Measurements from ENCODE around the gene APBB2.
"Not testable (repeated sequence)": the region's sequence is repeated elsewhere in the genome, so short reads cannot be mapped to it uniquely, and the experiment has no call there.

Gene APBB2

DNA sequence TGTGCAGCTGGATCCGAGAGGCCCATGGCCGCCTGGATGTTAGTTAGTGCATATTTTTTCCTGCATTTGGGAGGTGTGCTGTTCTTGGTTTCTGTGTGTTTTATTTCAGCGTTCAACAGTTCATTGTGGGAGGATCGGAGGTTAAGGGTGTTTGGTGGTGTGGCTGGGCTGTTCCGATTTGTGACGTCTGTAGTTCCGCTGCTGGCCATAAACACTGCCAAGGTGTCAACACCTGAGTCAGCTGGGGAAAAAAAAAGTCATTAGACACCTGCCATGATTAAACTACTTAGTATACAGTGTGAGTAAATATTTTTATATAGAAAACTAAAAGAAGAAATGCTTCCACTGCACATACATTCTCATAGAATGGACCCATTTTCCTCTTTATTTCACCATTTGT, 200.2 kb downstream of the APBB2 start:
- DNase-seq (ENCODE audit: low spot score): no peak

DNA sequence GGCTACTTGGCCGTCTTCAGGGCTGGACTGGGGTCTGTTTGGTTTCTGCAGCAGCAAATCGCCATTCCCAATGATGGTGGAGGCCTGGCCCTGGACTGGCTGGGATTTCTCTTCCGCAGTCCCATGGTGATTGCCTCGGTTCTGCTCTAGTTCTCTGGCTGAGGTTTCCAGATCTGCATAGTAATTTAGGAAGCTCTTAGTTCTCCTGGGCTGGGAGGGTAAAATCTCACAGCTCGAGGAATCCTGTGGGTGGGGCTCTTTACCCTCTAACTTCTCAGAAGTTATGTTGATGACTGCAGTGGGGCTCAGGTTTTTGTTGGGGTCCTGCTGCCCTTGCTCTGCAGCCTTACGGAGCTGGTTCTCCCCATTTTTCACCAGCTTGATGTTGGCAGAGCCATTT, 200.6 kb downstream of the APBB2 start:
- no peak for DNase-seq (ENCODE audit: low spot score)

DNA sequence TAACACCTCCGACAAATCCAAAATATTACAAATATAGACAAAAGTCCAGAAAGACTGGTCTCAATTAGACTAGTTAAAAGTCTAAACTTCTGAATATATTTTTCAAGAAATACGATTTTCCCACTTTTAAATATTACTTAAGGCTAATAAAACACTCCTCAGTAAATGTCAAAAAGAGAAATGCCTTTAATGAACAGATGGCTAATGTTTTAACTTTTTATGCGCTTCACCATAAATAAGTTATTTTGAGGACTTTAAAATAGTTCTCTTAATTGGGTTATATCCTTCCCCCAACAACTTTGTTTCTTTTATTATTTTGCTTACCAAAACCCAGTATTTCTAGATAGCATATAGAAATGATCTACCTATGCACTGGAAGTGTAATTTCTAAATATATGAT, 201.4 kb downstream of the APBB2 start:
- DNase-seq (ENCODE audit: low spot score): no peak

DNA sequence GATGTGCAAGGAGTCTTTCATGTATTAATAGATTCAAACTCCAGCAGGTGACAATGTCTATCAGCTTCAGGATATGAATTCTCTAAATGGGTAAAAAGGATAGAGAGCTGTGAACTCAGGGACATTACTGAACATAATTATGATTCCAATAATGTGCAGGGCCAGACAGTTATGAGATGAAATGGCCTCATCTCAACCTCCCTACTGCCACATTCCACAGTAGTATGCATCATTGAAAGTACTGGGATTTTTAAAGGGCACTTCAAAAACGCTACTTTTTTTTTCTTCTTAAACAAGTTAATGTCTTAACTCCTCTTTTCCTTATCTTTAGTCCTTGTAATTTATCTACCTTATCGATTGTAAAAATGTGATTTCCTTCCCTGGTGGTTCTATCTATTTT, 202.0 kb downstream of the APBB2 start:
- DNase-seq (ENCODE audit: low spot score): no peak

DNA sequence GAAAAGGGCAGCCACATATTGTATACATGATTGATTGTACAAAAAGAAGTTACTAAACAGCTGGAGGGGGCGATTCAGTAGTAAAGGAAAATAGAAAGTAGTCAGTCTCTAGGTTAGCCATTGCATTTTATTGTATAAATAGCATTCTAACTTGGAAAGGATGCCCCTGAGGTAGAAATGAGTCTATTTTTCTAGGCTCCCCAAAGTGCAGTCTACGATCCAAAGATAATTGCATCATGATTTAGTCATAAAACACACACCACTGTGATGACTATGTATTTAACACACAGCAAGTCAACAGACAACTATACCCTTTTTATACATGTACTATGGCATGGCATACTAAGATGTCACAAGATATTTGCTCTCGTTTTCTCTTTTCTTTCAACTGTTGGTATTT, 204.9 kb downstream of the APBB2 start:
- DNase-seq (ENCODE audit: low spot score): no peak

DNA sequence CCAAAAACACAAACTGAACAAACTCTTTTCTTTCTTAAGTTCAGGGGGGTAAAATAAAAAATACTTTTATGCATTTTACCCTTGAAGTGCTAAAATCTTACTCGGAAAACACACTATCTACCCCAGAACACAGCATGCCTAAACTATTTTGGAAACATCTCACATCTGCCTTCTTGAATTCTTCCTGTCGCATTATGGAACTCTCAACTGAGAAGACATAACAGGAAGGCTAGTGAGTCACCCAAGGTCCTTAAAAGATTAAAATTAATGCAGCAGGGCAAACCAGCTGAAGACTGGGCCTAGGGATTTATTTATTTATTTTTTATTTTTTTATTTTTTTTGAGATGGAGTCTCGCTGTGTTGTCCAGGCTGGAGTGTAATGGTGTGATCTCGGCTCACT, 208.2 kb downstream of the APBB2 start:
- no peak for DNase-seq (ENCODE audit: low spot score)

DNA sequence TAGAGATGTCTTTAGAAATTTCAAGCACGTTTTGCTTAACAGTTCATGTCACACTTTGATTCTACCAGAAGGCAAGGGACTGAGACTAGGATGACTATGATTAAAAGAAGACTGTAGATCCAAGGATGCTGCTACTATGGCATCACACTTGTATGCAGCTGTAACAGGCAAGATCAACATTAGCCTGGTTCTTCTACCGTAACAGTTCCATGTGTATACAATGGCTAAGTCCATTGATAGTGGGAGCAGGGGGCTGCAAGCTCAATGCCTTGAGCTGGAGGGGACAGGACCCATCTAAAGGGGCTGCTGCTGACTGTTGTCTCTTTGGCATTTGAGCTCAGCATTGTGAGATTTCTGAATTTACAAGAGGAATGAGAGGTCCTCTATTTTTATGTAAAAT, 212.0 kb downstream of the APBB2 start:
- no peak for DNase-seq (ENCODE audit: low spot score)

DNA sequence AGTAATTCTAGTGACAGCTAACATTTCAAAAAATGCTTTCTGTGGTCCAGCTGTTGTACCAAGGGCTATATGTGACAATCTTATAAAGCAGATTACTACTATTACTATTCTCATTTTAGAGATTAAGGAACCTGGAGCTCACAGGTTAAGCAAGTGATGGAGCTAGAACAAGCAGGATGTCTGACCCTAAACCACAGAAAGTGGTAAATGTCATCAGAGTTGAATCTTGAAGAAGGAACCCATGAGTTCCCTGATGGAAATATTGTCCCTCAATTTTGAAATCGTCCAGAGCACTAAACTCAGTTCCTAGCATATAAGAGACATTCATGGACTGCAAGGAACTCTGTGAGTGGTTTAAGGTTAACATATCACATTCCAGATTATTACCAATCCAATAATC, 214.0 kb downstream of the APBB2 start:
- no peak for DNase-seq (ENCODE audit: low spot score)

DNA sequence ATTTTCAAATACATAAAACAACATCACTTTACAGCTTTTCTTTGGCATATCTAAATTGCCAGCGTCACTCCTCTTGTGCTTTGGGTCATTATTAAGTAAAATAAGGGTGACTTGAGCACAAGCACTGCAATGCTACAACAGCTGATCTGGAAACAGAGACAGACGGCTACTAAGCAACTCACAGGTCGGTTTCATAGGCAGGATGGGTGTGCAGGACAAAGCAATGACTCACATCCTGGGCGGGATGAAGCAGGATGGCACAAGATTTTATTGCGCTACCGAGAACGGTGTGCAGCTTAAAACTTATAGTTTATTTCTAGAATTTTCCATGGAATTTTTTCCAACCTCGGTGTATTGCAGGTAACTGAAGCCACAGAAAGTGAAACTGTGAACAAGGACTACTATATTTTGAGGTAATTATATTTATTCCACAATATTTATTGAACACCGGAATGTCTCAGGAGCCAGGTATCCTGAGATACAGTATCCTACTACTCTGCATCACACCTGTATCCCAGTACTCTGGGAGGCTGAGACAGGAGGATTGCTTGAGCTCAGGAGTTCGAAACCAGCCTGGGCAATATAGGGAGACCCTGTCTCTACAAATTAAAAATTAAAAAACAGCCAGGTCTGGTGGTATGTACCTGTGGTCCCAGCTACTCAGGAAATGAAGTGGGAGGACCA, 215.5 kb downstream of the APBB2 start:
- no peak for DNase-seq (ENCODE audit: low spot score)

DNA sequence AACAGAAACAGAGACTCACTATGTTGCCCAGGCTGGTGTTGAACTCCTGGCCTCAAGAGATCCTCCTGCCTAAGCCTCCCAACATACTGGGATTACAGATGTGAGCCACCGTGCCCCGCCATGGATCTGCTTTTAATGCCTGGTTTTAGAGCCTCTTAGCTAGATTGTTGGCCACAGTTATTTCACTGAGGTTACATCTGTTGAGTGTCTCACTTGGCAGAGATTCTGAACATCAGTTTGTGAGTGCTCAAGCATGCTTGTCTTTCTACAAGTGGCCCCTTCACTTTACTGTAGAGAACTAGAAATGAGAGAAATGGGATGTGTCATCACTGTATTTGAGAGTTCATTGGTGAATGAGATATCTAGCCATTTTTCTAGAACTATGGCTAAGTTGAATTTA, 218.5 kb downstream of the APBB2 start:
- no peak for DNase-seq (ENCODE audit: low spot score)

DNA sequence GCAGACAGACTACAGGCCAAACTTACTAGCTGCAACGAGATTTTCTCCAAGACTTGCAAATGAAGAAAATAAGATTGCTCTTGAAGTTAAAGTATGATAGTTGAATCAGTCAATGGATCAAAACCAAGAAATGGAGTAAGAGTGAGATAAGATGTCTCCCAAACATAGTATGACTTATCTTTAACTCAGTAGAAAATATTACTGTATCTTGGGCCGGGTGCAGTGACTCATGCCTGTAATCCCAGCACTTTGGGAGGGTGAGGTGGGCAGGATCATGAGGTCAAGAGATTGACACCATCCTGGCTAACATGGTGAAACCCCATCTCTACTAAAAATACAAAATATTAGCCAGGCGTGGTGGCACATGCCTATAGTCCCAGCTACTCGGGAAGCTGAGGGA, 220.0 kb downstream of the APBB2 start:
- DNase-seq (ENCODE audit: low spot score): not testable (repeated sequence)

DNA sequence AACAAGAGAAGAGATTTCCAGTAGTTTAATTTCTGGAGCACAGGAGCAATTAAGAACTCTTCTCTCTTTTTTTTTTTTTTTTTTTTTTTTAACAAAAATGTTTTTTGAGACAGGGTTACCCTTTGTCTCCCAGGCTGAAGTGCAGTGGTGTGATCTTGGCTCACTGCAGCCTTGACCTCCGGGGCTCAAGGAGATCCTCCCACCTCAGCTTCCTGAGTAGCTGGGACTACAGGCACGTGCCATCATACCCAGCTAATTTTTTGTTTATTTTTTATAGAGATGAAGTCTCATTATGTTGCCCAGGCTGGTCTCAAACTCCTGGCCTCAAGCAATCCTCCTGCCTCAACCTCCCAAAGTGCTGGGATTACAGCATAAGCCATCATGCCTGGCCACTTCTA, 221.0 kb downstream of the APBB2 start:
- not testable (repeated sequence) for DNase-seq (ENCODE audit: low spot score)

DNA sequence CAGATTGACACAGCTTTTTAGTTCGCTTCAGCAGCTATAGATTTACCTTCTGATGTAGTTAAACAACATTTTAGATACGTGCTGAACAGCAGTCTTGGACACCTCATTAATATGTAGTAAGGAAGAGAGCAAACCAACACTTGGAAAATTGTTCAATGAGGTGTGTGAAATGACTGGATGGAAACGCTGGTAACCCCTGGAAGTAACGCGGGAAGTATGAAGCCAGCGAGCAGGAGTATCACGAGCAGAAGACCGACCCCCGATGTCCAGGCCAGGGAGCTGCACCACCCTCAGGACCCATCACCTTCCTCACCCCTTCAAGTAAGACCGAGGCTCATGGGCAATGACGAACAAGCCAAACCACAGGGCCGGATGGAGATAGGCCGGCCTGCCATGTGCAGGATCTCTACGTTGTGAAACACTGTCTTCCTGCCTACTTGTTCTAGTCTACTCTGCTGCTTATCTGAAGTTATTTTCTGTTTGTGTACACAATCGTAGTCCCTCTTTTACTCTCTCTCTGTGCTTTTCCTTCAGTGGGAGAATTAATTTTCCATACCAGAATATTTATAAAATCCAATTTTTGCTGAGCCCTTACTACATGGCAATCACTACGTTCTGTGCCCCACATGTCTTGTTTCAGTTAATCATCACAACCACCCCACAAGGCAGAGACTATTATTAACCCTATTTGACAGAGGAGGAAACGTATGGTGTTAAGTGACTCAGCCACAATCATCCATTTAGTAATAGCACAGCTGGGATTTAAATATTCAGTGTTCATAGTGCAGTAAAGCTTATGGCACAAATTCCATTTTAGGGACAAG, 221.7 kb downstream of the APBB2 start:
- no peak for DNase-seq (ENCODE audit: low spot score)

DNA sequence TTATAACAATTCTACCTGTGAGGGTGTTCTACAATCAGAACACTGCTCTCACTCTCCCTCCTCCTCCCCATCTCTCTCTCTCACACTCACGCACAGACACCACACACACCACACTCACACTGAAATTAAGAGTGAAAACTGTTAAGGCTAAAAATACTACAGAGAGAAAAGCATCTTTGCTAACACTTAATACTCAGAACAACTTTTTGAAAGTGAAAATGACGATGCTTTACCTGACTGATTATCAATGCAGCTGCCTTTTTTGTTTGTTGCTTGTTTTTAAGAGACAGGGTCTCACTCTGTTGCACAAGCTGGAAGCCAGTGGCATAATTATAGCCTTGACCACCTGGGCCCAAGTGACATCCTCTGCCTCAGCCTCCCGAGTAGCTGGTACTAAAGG, 222.4 kb downstream of the APBB2 start:
- DNase-seq (ENCODE audit: low spot score): no peak

DNA sequence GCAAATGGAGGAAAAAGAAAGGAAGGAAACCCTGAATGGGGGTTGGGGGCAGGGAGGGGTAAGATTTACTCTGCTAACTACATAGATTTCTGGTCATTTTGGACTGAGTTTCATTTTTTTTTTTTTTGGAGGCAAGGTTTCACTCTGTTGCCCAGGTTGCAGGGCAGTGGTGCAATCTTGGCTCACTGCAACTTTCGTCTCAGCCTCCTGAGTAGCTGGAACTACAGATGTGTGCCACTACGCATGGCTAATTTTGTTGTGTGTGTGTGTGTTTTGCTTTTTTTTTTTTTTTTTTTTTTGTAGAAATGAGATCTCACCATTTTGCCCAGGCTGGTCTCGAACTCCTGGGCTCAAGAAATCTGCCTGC, 223.5 kb downstream of the APBB2 start:
- no peak for DNase-seq (ENCODE audit: low spot score)

DNA sequence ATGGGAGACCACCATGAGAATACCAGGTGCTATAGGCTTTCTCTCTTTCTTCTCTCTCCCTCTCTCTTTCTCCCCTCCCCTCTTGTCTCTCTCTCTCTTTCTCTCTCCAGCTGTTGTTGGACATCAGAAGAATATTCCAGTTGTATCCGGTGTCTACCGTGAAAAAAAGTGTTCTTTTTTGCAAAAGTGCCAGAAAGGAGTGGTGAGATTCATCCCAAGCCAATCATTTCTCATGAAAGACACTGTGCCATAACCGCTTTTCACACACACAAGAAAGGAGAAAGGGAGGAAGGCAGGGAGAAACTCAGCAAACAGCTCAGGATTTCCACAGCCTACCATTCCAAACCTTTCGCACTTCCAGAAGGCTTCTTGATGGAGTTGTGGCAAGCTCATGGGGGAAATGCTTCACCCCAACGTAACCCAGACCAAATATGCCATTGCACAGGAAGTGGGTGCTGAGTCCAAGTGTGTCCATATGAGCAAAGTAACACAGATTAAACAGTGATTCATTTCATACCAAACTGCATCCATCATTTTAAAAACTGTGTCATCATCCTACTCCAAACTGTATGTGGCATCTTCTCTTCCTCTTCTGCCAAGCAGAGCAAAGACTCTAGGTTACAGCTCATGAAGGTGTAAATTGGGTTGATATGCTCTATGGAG, 224.0 kb downstream of the APBB2 start:
- DNase-seq (ENCODE audit: low spot score): no peak

DNA sequence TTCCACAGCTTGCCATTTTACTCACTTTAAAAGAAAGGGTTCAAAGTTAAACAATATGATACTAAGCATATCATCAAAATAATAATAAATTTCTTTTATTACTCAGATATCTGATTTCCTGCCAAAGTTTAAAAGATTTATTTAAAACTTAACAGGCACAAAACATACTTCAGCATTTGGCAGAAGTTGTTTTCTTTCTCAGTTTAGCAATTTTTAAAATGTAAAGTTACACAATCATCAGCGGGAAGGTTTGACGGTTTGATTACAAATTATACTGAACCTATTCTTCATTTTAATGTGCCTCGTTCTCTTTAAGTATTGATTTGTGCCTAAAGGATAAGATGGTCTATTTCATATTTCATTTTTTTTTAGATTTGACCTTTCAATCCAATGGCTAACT, 227.2 kb downstream of the APBB2 start:
- no peak for DNase-seq (ENCODE audit: low spot score)

DNA sequence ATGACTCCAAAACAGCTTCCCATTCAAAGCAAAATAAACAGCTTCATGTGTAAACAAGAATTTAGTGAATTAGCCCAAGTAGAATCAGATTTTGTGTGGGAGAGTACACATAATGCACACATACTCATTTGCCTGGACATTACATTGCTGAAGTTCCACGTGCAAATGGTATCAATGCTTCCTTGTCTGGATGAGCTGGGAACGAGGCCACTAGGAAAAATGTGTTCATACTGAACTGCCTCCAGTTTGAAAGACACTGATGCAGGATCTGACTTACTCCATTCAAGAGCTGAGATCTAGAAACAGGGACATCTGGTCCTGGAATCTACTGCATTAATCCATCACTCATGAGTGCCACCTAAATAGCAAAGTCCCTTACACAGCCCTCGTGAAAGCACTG, 228.0 kb downstream of the APBB2 start:
- DNase-seq (ENCODE audit: low spot score): no peak

DNA sequence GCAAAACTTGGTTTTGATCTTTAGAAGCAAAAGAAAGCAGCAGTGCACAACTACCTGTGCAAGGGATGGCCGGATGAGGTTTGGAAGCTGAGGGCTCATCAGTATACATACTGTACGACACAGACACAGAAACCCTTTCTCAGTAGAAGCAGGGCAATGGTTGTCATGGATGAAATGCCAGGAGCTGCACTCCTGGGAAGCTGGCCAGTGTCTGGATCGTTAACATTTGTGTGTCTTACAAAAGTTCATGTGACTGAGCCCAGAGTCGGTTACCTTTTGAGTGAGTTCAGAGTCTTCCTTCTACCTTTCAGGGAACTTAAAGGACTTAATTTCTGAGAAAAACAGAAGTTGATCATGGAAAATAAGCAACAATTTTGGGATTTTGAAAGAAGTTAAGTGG, 230.3 kb downstream of the APBB2 start:
- no peak for DNase-seq (ENCODE audit: low spot score)

DNA sequence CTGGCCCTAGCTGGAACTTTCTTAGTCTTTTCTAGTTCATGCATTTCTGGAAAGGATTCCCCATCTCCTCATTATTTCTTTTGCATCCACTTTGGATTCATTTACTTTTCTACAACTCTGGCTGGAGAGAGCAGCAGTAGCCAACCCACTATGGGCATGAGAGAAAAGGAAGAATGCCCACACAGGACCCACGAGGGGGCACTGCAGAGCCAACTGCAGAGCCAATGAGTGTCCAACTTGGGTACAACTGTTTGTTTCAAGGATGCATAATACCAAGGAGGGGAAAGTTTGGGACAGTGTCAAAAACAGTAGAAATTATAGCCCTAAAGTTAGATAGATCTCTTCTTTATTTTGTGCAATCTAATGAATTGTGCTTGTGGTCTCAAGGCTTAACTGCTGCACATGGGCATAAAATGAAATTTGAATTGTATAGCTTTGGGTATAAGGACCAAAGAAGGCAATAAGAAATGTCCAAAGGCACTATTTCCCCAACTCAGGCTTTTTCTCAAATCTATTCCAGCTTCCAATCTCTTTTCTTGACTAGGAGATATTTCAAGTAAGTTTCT, 233.9 kb downstream of the APBB2 start:
- no peak for DNase-seq (ENCODE audit: low spot score)

DNA sequence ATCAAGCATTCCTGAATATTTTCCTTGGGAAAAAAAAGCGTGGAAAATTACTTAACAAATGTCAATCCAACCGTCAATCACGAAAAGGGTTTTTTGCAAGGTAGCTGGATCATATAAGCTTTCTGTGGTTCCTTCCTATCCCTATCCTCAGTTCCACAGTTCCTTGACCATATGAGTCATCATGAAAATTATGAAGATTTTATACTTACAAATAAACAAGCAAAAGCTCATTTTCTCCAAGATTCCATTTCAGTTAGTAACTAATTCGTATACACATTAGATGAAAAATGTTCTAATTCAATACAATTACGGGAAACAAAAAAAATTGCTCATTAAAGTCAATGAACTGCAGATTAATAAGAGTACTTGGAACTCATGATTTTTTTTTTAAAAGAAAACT, 235.8 kb downstream of the APBB2 start:
- no peak for DNase-seq (ENCODE audit: low spot score)

DNA sequence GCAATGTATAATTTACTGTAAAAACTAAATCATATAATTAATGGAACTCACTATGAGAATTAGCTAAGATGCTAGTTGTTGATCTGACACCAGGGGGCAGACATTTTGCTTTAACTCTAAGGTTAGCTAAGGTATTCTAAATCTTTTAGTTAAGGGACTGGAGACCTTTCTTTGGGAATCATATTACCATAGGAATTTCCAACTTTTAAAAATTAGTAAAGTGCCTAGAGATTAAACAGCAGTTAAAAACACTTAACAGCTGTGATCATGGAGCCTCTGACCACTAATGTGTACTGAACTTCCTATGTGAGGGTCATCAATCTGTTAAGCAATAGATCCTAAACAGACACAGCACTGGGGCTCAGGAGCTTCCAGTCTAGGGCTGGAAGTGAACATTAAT, 238.0 kb downstream of the APBB2 start:
- DNase-seq (ENCODE audit: low spot score): no peak

DNA sequence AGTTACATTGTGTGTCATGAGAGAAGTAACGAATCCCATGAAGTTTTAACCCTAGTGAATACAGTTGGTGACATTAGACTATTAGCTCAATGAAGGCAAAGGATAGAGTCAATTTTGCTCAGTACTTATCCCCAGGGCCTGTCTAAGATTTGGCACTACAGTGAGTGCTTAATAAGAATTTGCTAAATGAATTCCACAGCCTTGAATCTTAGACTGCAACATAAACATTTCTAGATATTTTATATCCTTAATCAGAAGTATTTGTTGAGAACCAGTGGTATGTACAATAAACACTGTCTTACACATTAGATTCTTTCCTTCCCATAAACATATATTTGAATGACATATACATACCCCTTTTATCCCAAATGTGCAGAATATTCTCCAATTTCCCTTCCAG, 241.6 kb downstream of the APBB2 start:
- DNase-seq (ENCODE audit: low spot score): no peak
